NCI-H2171 (cell line): ENCODE measurements around the gene SYNDIG1.

ENCODE experiments used
- DNase-seq: peaks from one replicate; lab custom pipeline; 2025; lab: John Stamatoyannopoulos, UW

Gene SYNDIG1

DNA sequence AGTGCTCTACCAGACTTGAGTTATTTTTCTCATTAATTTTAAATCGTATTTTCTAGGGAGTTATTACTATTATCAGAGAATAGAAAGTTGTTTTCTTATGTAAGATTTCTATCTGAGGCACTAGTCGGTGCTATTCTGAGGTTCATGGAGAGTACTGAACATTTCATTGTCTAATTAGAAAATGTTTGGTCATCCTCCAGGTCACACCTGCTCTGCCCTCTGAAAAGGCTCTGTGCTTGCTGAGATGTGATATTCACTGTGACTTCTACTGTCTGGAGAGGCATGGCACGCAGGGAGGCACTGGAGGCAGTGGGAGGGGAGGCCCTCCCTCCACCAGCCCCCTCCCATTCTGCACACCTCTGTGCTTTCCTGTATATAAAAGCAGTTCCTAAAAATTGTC lies 3.0 kb downstream of the SYNDIG1 start:
- no peak for DNase-seq

- DNase-seq, result no peak
These were observed 4.2 kb downstream of the SYNDIG1 start for GRCh38 chr20:24473435-24474223.

- no peak for DNase-seq
These were observed 8.6 kb downstream of the SYNDIG1 start for GRCh38 chr20:24477831-24478547.

DNA sequence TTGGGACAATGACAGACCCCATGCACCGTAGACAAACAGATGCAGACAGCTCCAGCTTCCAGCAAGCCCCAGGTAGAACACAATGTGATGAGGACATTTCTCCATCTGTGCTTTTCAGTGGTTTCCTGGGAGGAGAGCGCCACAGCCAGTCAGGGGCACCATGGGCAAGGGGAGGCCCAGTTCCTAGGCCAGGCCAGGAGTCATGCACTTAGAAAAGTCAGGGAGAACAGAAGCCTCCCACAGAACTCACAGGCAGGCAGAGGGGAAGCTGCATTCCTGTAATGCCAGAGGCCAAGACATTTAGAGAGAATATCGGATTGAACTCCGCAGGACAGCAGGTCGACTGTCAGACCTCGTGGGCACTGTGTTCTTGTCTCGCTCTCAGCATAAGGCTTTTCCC lies 9.2 kb downstream of the SYNDIG1 start:
- DNase-seq, result no peak

GRCh38 chr20:24479106-24479505 lies 9.7 kb downstream of the SYNDIG1 start:
- no peak for DNase-seq

GRCh38 chr20:24479595-24479994 lies 10.2 kb downstream of the SYNDIG1 start:
- no peak for DNase-seq

- DNase-seq, result no peak
These were observed 11.1 kb downstream of the SYNDIG1 start for GRCh38 chr20:24480509-24480908.

GRCh38 chr20:24481173-24481572 lies 11.7 kb downstream of the SYNDIG1 start:
- no peak for DNase-seq

GRCh38 chr20:24483435-24484080 lies 14.1 kb downstream of the SYNDIG1 start:
- no peak for DNase-seq

GRCh38 chr20:24484081-24484450 lies 14.6 kb downstream of the SYNDIG1 start:
- no peak for DNase-seq

DNA sequence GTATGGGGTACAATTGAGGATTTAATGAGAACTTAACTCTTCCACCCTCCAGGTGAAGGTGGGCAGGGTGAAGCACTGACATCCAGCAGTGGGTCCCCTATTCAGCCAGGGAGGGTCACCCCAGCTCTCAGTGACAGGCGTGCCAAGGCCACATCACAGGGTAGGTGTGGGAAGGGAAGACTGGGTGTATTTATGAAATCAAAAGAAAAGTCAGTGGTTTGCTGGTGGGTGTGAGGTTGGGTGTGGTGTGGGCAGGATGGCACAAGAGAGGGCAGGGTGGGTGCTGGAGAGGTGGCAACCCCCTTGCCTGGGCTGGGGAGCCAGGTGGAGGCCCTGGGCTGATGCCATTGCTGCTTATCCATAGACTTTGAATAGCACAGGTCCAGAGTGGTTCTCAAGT lies 16.6 kb downstream of the SYNDIG1 start:
- DNase-seq, result no peak

DNA sequence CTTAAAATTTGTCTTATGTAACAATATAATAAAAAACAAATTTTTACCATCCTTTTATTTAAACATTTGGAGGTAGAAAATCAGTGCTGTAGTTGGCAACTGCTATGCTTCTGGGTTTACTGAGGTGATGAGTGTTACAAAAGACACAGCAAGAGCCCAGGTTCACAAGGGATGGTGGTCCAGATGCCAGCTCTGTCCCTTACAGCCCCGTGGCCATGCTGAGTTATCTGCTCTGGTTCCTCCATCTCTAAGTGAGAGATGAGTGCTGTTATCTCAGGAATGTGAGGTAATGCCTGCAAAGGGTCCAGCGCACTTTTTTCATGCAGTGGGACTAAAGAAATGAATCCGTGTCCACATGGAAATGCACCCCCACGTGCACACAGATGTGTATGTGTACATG lies 17.8 kb downstream of the SYNDIG1 start:
- DNase-seq, result no peak

DNA sequence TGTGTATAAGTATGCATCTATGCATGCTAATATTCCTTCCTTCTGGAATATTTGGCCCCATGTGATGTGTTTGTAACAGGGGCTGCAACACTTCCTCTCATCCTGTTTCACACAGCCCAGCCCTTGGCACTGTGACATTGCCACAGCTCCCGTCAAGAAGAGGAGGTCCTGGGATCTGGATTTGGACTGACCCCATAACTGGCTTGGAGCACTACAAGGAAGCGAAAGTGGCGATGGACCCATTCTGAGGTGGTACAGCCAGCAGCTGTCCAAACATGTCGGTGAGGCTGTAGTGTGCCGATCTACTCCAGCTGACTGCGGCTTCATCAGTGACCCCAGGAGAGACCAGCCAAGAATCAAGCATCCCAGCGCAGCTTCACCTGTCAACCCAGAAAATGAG lies 18.2 kb downstream of the SYNDIG1 start:
- DNase-seq, result no peak

GRCh38 chr20:24488064-24488799 lies 18.8 kb downstream of the SYNDIG1 start:
- DNase-seq, result no peak

- no peak for DNase-seq
These were observed 19.4 kb downstream of the SYNDIG1 start for GRCh38 chr20:24488800-24489175.

DNA sequence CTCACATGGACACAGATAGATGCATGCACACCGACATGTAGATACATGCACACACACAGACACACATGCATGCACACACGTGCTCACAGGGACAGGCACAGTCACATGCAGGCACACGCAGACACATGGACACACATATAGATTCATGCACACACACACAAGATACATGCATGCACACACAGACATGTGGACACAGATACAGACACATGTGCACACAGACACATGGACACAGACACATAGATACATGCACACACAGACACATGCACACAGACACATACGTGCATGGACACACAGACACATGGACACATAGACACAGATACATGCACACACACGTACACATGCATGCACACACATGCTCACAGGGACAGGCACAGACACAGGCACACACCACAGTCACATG lies 19.8 kb downstream of the SYNDIG1 start:
- DNase-seq, result no peak

GRCh38 chr20:24489631-24490260 lies 20.3 kb downstream of the SYNDIG1 start:
- DNase-seq, result no peak

DNA sequence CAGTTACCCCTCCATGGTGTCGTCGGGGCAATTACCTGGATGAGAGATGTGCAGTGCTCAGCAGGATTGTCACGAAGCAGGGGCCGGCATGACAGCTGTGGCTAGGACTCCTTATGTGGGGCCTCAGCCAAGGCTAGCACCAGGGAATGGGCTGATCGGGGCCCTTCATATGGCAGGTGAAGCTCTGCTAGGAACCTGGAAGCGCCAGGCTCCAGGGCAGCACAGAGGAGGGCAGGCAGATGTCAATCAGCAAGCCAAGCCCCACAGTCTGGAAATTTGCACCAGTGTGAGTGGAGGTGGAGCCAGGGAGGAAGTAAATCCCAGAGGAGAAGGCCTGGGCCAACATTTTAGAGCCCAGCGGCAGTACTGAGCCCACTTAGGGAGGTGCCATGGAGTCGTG lies 21.2 kb downstream of the SYNDIG1 start:
- no peak for DNase-seq

GRCh38 chr20:24491041-24491756 lies 21.8 kb downstream of the SYNDIG1 start:
- DNase-seq, result no peak

DNA sequence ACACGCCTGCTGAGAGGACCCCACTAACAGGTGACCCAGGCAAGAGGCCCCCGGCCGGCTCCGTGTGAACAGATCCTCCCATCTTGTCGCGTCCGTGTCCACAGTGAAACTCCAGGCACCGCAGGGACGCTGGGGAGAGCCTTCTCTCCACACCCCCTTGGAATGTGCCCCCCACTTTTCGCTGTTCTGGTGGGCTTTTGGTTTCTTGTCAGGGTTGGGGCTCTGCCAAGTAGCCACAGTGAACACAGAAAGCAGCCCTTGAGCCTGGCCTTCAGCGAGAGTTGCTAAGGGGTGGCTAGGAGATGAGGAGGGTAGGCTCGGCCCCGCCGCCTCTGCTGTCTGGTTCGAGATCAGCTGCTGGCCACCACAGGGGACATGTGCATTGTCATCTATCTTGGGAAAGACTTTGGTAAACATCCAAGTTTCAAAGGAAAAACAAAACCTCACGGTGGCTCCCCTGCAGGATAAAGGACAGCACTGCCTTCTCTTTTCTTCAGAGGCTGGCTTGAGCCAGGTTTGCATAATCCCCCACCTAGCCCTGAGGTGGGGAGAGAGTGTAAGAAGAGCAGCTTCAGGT lies 22.7 kb downstream of the SYNDIG1 start:
- DNase-seq, result no peak

- no peak for DNase-seq
These were observed 23.3 kb downstream of the SYNDIG1 start for GRCh38 chr20:24492698-24493097.
